Cardiac muscle cell (in vitro differentiated cells and primary cell): ENCODE results near the gene KCNT2. TPM values are rescaled to one million over a fixed set of nuclear protein-coding genes. Genes with fewer than 3 reads are reported as not detected.
A peak's percentile ranks its signal among the peaks of the same experiment; 100 is the strongest.

Experiments
- DNase-seq, 2 donors: peaks; one replicate each; pipeline versions ENCODE4 v3.0.0 to v3.0.0-alpha.2; 2010 to 2017; ENCODE audit warnings: low read depth in 1 of 2, low spot score in 1 of 2
- H3K27ac ChIP-seq: fragments of 200-600 bp; sonication (generic); 2 replicates; pipeline ENCODE4 v1.5.1; 2016
- H3K27me3 ChIP-seq: fragments of 200-600 bp; sonication (generic); 2 replicates; pipeline ENCODE4 v1.6.0; 2016; ENCODE audit warnings: control low read depth
- H3K36me3 ChIP-seq: fragments of 200-600 bp; sonication (generic); 2 replicates; pipeline ENCODE4 v1.5.1; 2016; ENCODE audit warnings: control low read depth
- H3K4me1 ChIP-seq: fragments of 200-600 bp; sonication (generic); 2 replicates; pipeline ENCODE4 v1.8.1; 2017; ENCODE audit warnings: low read depth, mild to moderate bottlenecking, mixed run types
- H3K4me3 ChIP-seq: fragments of 200-600 bp; sonication (generic); 2 replicates; pipeline ENCODE4 v1.5.1; 2016; ENCODE audit warnings: mild to moderate bottlenecking
- H3K9me3 ChIP-seq: fragments of 200-600 bp; sonication (generic); 2 replicates; pipeline ENCODE4 v1.5.1; 2017; ENCODE audit warnings: low read depth, mild to moderate bottlenecking, control low read depth
- polyA plus RNA-seq: library from polyadenylated mRNA; unstranded; fragments of >200 nt; fragmentation: Nextera tagmentation; extraction: Ambion mirVana; gene quantifications from 2 replicates; pipeline ENCODE4 v1.2.1, GENCODE V29; 2016
- total RNA-seq: library from RNA; depleted of rRNA; stranded (reverse); fragments of >200 nt; gene quantifications from 2 replicates; pipeline ENCODE4 v1.2.3, GENCODE V29; 2016
- TF ChIP-seq, protein P1 (sequence below): IDR thresholded peaks from 2 replicates; pipeline ENCODE4 v1.5.1; 2012; ENCODE audit warnings: low read depth, mild to moderate bottlenecking, low read length

KCNT2 gene
- total and polyA plus RNA-seq, 2 experiments from 2014 or later = 2.0 to 5.0 TPM

DNA sequence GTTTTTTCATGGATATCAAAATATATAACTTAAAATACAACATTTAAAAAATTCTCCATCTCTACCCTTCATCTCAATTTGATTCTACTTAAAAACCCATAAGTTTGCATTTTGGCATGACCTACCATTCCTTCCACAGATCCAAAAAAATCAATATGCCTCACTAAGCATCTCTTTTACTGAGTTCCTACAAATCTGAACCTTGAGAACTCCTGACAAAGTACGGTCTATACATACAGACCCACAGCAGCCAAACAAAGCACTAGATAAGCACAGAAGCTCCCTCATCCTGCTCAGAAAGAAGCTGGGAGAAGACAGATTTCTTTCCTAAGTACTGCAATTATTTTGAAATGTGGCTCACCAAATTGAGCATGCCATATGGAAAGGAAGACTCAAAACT is 167.5 kb downstream of the KCNT2 start:
- Histone ChIP-seq H3K9me3 (no peaks in the 10 kb centered on the region), H3K27me3 (no peaks in the 10 kb centered on the region), H3K36me3 (no peaks in the 10 kb centered on the region), H3K27ac (no peak overlapping the region), H3K4me3 (no peak overlapping the region), H3K4me1 (no peaks in the 10 kb centered on the region)
- TF ChIP-seq, protein P1, sequence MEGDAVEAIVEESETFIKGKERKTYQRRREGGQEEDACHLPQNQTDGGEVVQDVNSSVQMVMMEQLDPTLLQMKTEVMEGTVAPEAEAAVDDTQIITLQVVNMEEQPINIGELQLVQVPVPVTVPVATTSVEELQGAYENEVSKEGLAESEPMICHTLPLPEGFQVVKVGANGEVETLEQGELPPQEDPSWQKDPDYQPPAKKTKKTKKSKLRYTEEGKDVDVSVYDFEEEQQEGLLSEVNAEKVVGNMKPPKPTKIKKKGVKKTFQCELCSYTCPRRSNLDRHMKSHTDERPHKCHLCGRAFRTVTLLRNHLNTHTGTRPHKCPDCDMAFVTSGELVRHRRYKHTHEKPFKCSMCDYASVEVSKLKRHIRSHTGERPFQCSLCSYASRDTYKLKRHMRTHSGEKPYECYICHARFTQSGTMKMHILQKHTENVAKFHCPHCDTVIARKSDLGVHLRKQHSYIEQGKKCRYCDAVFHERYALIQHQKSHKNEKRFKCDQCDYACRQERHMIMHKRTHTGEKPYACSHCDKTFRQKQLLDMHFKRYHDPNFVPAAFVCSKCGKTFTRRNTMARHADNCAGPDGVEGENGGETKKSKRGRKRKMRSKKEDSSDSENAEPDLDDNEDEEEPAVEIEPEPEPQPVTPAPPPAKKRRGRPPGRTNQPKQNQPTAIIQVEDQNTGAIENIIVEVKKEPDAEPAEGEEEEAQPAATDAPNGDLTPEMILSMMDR = no peak
- no peak for DNase-seq

DNA sequence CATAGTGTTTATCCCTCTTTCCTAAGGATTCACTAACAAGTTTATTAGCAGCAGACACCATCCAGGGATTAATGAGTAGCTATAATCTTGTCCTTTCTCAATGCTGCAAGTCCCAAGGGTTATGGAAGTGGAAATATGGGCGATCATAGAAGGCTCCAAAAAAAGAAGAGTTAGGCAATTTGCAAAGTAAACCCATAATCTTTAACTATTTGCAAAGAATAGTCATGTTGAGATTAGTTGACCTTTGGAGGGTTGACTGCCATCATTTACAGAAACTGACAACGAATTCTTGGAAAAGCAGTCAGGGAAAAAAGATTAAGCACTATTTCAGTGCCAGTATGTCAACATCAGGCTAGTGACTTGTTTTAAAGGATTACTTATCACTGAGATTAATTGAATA is 169.9 kb downstream of the KCNT2 start:
- H3K27me3 ChIP-seq = no peaks in the 10 kb centered on the region
- TF ChIP-seq, protein P1 = no peak
- H3K4me3 ChIP-seq = no peak overlapping the region
- H3K9me3 ChIP-seq = no peaks in the 10 kb centered on the region
- peak in 1 of 2 donors; percentile 47 for DNase-seq
- H3K27ac ChIP-seq = no peak overlapping the region
- no peaks in the 10 kb centered on the region for H3K4me1 ChIP-seq
- no peaks in the 10 kb centered on the region for H3K36me3 ChIP-seq

- Histone ChIP-seq H3K4me1 (no peaks in the 10 kb centered on the region), H3K27ac (no peak overlapping the region)
- TF ChIP-seq, protein P1 = no peak
Measured at GRCh38 chr1:196437671-196438070, 170.6 kb downstream of the KCNT2 start.

GRCh38 chr1:196433000-196433399 is 175.2 kb downstream of the KCNT2 start:
- no peak overlapping the region for H3K4me3 ChIP-seq
- no peak overlapping the region for H3K27ac ChIP-seq
- H3K9me3 ChIP-seq = no peaks in the 10 kb centered on the region
- no peak for DNase-seq
- no peaks in the 10 kb centered on the region for H3K27me3 ChIP-seq
- TF ChIP-seq, protein P1 = no peak
- H3K36me3 ChIP-seq = no peaks in the 10 kb centered on the region
- H3K4me1 ChIP-seq = no peaks in the 10 kb centered on the region

More at GRCh38 chr1:196437671-196438070, 170.6 kb downstream of the KCNT2 start:
- no peak for DNase-seq
- no peaks in the 10 kb centered on the region for H3K27me3 ChIP-seq
- H3K9me3 ChIP-seq = no peaks in the 10 kb centered on the region
- no peak overlapping the region for H3K4me3 ChIP-seq
- H3K36me3 ChIP-seq = no peaks in the 10 kb centered on the region

GRCh38 chr1:196427976-196428734 is 180.1 kb downstream of the KCNT2 start:
- DNase-seq = no peak
- H3K9me3 ChIP-seq = no peaks in the 10 kb centered on the region
- no peak overlapping the region for H3K27ac ChIP-seq
- H3K36me3 ChIP-seq = no peaks in the 10 kb centered on the region
- no peaks in the 10 kb centered on the region for H3K27me3 ChIP-seq
- H3K4me1 ChIP-seq = no peaks in the 10 kb centered on the region
- no peak overlapping the region for H3K4me3 ChIP-seq
- TF ChIP-seq, protein P1 = no peak
